ENCODE data around the gene ADGRG7. TPM values are rescaled to one million over a fixed set of nuclear protein-coding genes. Genes with fewer than 3 reads are reported as not detected.
A peak's percentile ranks its signal among the peaks of the same experiment; 100 is the strongest.

The ADGRG7 gene
- total and polyA plus RNA-seq, 2 of the 13 experiments (the other 11 are each of a cell fraction or from before 2014, with no cell fraction given): not detected

DNA sequence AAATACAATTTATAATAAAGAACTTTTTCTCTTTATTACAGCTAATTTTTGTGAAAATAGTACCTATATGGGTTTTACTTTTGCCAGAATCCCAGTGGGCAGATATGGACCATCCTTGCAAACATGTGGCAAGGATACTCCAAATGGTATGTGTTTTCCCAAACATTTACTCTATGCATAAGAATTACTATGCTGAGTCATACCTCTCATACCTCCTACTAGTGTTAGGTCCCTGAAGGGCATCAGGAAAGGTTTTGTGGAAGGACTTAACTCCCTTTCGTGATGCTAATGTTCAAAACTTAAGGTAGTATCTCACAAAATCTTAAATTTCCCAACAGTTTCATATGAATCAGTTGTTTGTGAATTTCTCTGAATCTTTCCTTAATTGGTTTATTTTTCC lies 21.3 kb downstream of the ADGRG7 start:
- 80% methylated on average over 1 of the region's 1 CpG for WGBS (ENCODE audit: low lambda C conversion rate)
- Histone ChIP-seq H3K4me1 (ENCODE audit: insufficient read depth, low read length) (peaks cover 12% of the 10 kb centered on the region), H3K9ac (ENCODE audit: insufficient read depth, low read depth, low read length) (no peak overlapping the region), H3K27me3 (ENCODE audit: control insufficient read depth in 1 of 2, insufficient read depth in 2 of 2, low read length in 2 of 2) (no peaks in the 10 kb centered on the region), H3K4me2 (ENCODE audit: low read depth, low read length) (no peak overlapping the region), H3K36me3 (replicated peaks in 1 of 2; ENCODE audit: control insufficient read depth in 1 of 2, insufficient read depth in 2 of 2, low read length in 2 of 2) (no peaks in the 10 kb centered on the region), H3K4me3 (replicated peaks in 1 of 3; ENCODE audit: insufficient read depth in 1 of 3, low read depth in 2 of 3, low read length in 3 of 3) (no peak overlapping the region), H4K20me1 (ENCODE audit: insufficient read depth, low read length) (no peaks in the 10 kb centered on the region), H2AFZ (ENCODE audit: low read length) (no peak overlapping the region), H3K27ac (ENCODE audit: extremely low read length, insufficient read depth, low read length) (no peak overlapping the region), H3K79me2 (ENCODE audit: insufficient read depth, low read length) (no peaks in the 10 kb centered on the region), H3K9me3 (ENCODE audit: low read length) (no peaks in the 10 kb centered on the region)
- in situ Hi-C loops (cut with HindIII; ENCODE audit: extremely low pct_ligation_motif_present, low pct_unique_long_range_greater_than_20kb): no loop called here
- TF ChIP-seq FOXK1 (CRISPR knock-in tag; IDR thresholded peaks at IDR 0.05; ENCODE audit: borderline replicate concordance, low read depth): no peak
- TF ChIP-seq, protein P1, sequence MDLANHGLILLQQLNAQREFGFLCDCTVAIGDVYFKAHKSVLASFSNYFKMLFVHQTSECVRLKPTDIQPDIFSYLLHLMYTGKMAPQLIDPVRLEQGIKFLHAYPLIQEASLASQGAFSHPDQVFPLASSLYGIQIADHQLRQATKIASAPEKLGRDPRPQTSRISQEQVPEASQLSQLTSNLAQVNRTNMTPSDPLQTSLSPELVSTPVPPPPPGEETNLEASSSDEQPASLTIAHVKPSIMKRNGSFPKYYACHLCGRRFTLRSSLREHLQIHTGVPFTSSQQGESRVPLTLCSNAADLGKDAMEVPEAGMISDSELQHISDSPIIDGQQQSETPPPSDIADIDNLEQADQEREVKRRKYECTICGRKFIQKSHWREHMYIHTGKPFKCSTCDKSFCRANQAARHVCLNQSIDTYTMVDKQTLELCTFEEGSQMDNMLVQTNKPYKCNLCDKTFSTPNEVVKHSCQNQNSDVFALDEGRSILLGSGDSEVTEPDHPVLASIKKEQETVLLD (CRISPR knock-in tag; IDR thresholded peaks at IDR 0.05; ENCODE audit: low read depth): no peak
- peak; percentile 79 for TF ChIP-seq NFE2L2 (IDR thresholded peaks at IDR 0.05; ENCODE audit: low read length)
- TF ChIP-seq SMARCC2 (IDR thresholded peaks at IDR 0.05): no peak
- FAIRE-seq (no peak), DNase-seq (ENCODE audit: low spot score) (no peak), ATAC-seq (no peak)
- no TSS peak for BruUV-seq (replicated peaks)
- CTCF ChIA-PET (ENCODE audit: low intra/inter-chr PET ratio, low total read pairs): no interaction called here
- POLR2A ChIA-PET: no interaction called here
- intact Hi-C loops (cut with micrococcal nuclease; ENCODE audit: unreplicated experiment): loop anchor here (10.0 kb wide), 1 partner anchor 64 kb away; no protein-coding TSS in a partner anchor

DNA sequence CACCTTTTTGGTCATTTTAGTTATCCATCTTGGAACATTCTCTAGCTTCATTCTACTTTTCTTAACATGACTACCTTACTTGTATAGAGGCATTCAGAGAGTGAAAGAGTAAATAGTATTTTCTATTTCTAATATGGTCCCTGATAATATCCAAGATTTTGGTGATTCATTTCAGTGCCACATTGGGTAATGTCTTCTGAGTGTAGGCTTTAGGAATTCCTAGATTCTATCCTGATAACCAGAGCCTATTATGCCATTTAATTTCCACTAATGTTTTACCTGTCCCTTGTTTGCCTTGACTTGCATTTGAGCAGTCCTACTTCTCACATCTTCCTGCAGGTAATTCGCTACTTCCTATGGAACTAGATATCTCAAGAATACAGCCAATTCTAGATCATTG lies 21.8 kb downstream of the ADGRG7 start:
- in situ Hi-C loops (cut with HindIII; ENCODE audit: extremely low pct_ligation_motif_present, low pct_unique_long_range_greater_than_20kb): no loop called here
- TF ChIP-seq, protein P2, sequence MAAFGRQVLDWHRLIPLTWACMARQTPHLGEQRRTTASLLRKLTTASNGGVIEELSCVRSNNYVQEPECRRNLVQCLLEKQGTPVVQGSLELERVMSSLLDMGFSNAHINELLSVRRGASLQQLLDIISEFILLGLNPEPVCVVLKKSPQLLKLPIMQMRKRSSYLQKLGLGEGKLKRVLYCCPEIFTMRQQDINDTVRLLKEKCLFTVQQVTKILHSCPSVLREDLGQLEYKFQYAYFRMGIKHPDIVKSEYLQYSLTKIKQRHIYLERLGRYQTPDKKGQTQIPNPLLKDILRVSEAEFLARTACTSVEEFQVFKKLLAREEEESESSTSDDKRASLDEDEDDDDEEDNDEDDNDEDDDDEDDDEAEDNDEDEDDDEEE (CRISPR knock-in tag; IDR thresholded peaks at IDR 0.05): no peak
- TF ChIP-seq YY1 (IDR thresholded peaks at IDR 0.05; ENCODE audit: insufficient read depth, insufficient replicate concordance, low read depth, low read length) (no peak), FOXO1 (CRISPR knock-in tag; IDR thresholded peaks at IDR 0.05) (no peak), NCOA1 (CRISPR knock-in tag; IDR thresholded peaks at IDR 0.05) (no peak), IKZF1 (IDR thresholded peaks at IDR 0.05) (no peak), SMAD9 (CRISPR knock-in tag; IDR thresholded peaks at IDR 0.05) (no peak), RAD21 (CRISPR knock-in tag; IDR thresholded peaks at IDR 0.05) (no peak), GABPB1 (CRISPR knock-in tag; IDR thresholded peaks at IDR 0.05) (no peak)
- TF ChIP-seq, protein P3, sequence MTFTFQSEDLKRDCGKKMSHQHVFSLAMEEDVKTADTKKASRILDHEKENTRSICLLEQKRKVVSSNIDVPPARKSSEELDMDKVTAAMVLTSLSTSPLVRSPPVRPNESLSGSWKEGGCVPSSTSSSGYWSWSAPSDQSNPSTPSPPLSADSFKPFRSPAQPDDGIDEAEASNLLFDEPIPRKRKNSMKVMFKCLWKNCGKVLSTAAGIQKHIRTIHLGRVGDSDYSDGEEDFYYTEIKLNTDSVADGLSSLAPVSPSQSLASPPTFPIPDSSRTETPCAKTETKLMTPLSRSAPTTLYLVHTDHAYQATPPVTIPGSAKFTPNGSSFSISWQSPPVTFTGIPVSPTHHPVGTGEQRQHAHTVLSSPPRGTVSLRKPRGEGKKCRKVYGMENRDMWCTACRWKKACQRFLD (CRISPR knock-in tag; IDR thresholded peaks at IDR 0.05; ENCODE audit: borderline replicate concordance): no peak
- TF ChIP-seq, protein P4, sequence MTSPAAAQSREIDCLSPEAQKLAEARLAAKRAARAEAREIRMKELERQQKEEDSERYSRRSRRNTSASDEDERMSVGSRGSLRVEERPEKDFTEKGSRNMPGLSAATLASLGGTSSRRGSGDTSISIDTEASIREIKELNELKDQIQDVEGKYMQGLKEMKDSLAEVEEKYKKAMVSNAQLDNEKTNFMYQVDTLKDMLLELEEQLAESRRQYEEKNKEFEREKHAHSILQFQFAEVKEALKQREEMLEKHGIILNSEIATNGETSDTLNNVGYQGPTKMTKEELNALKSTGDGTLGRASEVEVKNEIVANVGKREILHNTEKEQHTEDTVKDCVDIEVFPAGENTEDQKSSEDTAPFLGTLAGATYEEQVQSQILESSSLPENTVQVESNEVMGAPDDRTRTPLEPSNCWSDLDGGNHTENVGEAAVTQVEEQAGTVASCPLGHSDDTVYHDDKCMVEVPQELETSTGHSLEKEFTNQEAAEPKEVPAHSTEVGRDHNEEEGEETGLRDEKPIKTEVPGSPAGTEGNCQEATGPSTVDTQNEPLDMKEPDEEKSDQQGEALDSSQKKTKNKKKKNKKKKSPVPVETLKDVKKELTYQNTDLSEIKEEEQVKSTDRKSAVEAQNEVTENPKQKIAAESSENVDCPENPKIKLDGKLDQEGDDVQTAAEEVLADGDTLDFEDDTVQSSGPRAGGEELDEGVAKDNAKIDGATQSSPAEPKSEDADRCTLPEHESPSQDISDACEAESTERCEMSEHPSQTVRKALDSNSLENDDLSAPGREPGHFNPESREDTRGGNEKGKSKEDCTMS (CRISPR knock-in tag; conservative IDR thresholded peaks at IDR 0.05): no peak

More for the DNA sequence above, 21.8 kb downstream of the ADGRG7 start:
- H2AFZ ChIP-seq (ENCODE audit: low read length): no peak overlapping the region
- H3K27ac ChIP-seq (ENCODE audit: extremely low read length, insufficient read depth, low read length): no peak overlapping the region
- no peaks in the 10 kb centered on the region for H3K79me2 ChIP-seq (ENCODE audit: insufficient read depth, low read length)
- no peaks in the 10 kb centered on the region for H3K36me3 ChIP-seq (replicated peaks in 1 of 2; ENCODE audit: control insufficient read depth in 1 of 2, insufficient read depth in 2 of 2, low read length in 2 of 2)
- H3K4me1 ChIP-seq (ENCODE audit: insufficient read depth, low read length): peaks cover 18% of the 10 kb centered on the region
- ChIA-PET POLR2A (no interaction called here), CTCF (ENCODE audit: low intra/inter-chr PET ratio, low total read pairs) (no interaction called here)
- no peak overlapping the region for H3K9ac ChIP-seq (ENCODE audit: insufficient read depth, low read depth, low read length)
- H3K27me3 ChIP-seq (ENCODE audit: control insufficient read depth in 1 of 2, insufficient read depth in 2 of 2, low read length in 2 of 2): no peaks in the 10 kb centered on the region
- FAIRE-seq: no peak
- no peak for DNase-seq (ENCODE audit: low spot score)
- intact Hi-C loops (cut with micrococcal nuclease; ENCODE audit: unreplicated experiment): loop anchor here (10.0 kb wide), 1 partner anchor 64 kb away; no protein-coding TSS in a partner anchor
- no TSS peak for BruUV-seq (replicated peaks)
- H3K9me3 ChIP-seq (ENCODE audit: low read length): no peaks in the 10 kb centered on the region
- ATAC-seq: no peak
- no peak overlapping the region for H3K4me3 ChIP-seq (replicated peaks in 1 of 3; ENCODE audit: insufficient read depth in 1 of 3, low read depth in 2 of 3, low read length in 3 of 3)
- no peak overlapping the region for H3K4me2 ChIP-seq (ENCODE audit: low read depth, low read length)
- 17% methylated on average over 1 of the region's 1 CpG for WGBS (ENCODE audit: low lambda C conversion rate)
- no peaks in the 10 kb centered on the region for H4K20me1 ChIP-seq (ENCODE audit: insufficient read depth, low read length)
